Panc1 (cell line): ENCODE data around the gene TDO2. TPM values are rescaled to one million over a fixed set of nuclear protein-coding genes. Genes with fewer than 3 reads are reported as not detected.

Experiments used
- ATAC-seq: fragments of 200-7000 bp; cut with Tn5 transposase; 2 replicates; pipeline ENCODE4 v1.9.1; 2020; ENCODE audit warnings: mild to moderate bottlenecking, moderate library complexity
- BruUV-seq: library from RNA; stranded (reverse); fragments of 400-500 nt; replicated peaks from 2 replicates; lab custom pipeline; 2021; lab: Mats Ljungman, UMichigan
- CTCF ChIA-PET: fragments of 300-600 bp; sonication (Branson Sonifier 250); formaldehyde crosslinking; loops from one replicate; lab custom pipeline; 2022; ENCODE audit warnings: antibody characterized with exemption; lab: Charles Lee
- POLR2A ChIA-PET: fragments of 300-600 bp; sonication (Branson Sonifier 250); formaldehyde crosslinking; loops from one replicate; lab custom pipeline; 2022; ENCODE audit warnings: antibody characterized with exemption; lab: Charles Lee
- DNase-seq: peaks from one replicate; pipeline ENCODE4 v3.0.0-alpha.2; 2010; ENCODE audit warnings: low read depth, low spot score
- H3K27ac ChIP-seq: 2 replicates; pipeline ENCODE4 v1.5.1; 2011; ENCODE audit warnings: mild to moderate bottlenecking, low read length, inconsistent platforms
- H3K27me3 ChIP-seq: fragments of 200-500 bp; sonication (Bioruptor generic); 2 replicates; pipeline ENCODE4 v1.6.0; 2014; ENCODE audit warnings: low read length, inconsistent platforms; ENCODE audit not compliant: control insufficient read depth, insufficient read depth
- H3K36me3 ChIP-seq: fragments of 200-500 bp; sonication (Bioruptor generic); 2 replicates; pipeline ENCODE4 v1.5.1; 2014; ENCODE audit warnings: inconsistent platforms, mild to moderate bottlenecking, low read length, moderate library complexity; ENCODE audit not compliant: control insufficient read depth, insufficient read depth
- H3K4me1 ChIP-seq: 2 replicates; pipeline ENCODE4 v1.5.1; 2011; ENCODE audit warnings: inconsistent platforms, mild to moderate bottlenecking, low read length, moderate library complexity; ENCODE audit not compliant: control insufficient read depth, insufficient read depth
- H3K4me3 ChIP-seq, 2 experiments: 2 replicates each; pipeline ENCODE4 v1.5.1; 2011 to 2012; ENCODE audit warnings: low read depth in 2 of 2, low read length in 2 of 2, mild to moderate bottlenecking in 2 of 2, inconsistent platforms in 1 of 2, moderate library complexity in 1 of 2
- H3K9me3 ChIP-seq: fragments of 200-500 bp; sonication (Bioruptor generic); 2 replicates; pipeline ENCODE4 v1.5.1; 2014; ENCODE audit warnings: low read depth, mild to moderate bottlenecking, inconsistent platforms, low read length, moderate library complexity; ENCODE audit not compliant: control insufficient read depth, insufficient read depth
- CTCF ChIP-seq: fragments of 450-650 bp; IDR thresholded peaks from 2 replicates; pipeline ENCODE4 v1.5.1; 2017; ENCODE audit warnings: mild to moderate bottlenecking
- POLR2AphosphoS5 ChIP-seq: IDR thresholded peaks from 2 replicates; pipeline ENCODE4 v1.6.1; 2012; ENCODE audit warnings: mild to moderate bottlenecking, low read depth, low read length, moderate library complexity
- REST ChIP-seq, 2 experiments: IDR thresholded peaks; 2 replicates each; pipeline ENCODE4 v1.6.1; 2011 to 2012; ENCODE audit warnings: low read depth in 2 of 2, control low read depth in 1 of 2, low read length in 1 of 2, mild to moderate bottlenecking in 1 of 2, moderate library complexity in 1 of 2; ENCODE audit not compliant: insufficient read depth in 1 of 2
- SIN3A ChIP-seq: IDR thresholded peaks from 2 replicates; pipeline ENCODE4 v1.6.1; 2012; ENCODE audit warnings: low read depth, mild to moderate bottlenecking, low read length, moderate library complexity, borderline replicate concordance; ENCODE audit not compliant: insufficient read depth
- TCF7L2 ChIP-seq: IDR thresholded peaks from 2 replicates; pipeline ENCODE4 v1.6.1; 2011; ENCODE audit warnings: mild to moderate bottlenecking, low read depth, low read length, inconsistent platforms
- in situ Hi-C: cut with HindIII; loops from 2 replicates; pipeline ENCODE4 v1.10.0; 2016; ENCODE audit warnings: low sequenced_read_pairs, low pct_unique_long_range_greater_than_20kb
- intact Hi-C: fragments of 100-400 bp; cut with micrococcal nuclease; formaldehyde crosslinking; loops from one replicate; pipeline ENCODE4 v1.10.0; 2022; ENCODE audit not compliant: unreplicated experiment
- total RNA-seq: library from RNA; stranded (reverse); gene quantifications from one replicate; pipeline ENCODE4 v1.2.1, GENCODE V29; 2021; ENCODE audit not compliant: unreplicated experiment

The TDO2 gene
- total RNA-seq, 1 experiment from 2014 or later = 0.13 TPM

GRCh38 chr4:155911905-155912304 lies 8.4 kb downstream of the TDO2 start:
- DNase-seq (no peak), ATAC-seq (no peak)
- in situ Hi-C loops (no loop called here), intact Hi-C loops (no loop called here)
- no peak for TF ChIP-seq POLR2AphosphoS5
- no peak for TF ChIP-seq CTCF
- no peak for TF ChIP-seq SIN3A
- no peak for TF ChIP-seq REST (IDR thresholded peaks at IDR 0.05; ENCODE audit: insufficient read depth in 1 of 2, low read depth in 2 of 2, low read length in 1 of 2)
- no peak for TF ChIP-seq TCF7L2
- Histone ChIP-seq H3K9me3 (no peaks in the 10 kb centered on the region), H3K27me3 (no peaks in the 10 kb centered on the region), H3K4me3 (no peak overlapping the region), H3K4me1 (no peaks in the 10 kb centered on the region), H3K27ac (no peak overlapping the region), H3K36me3 (no peaks in the 10 kb centered on the region)
- no TSS peak for BruUV-seq
- CTCF ChIA-PET = no interaction called here
- POLR2A ChIA-PET = no interaction called here

- ChIA-PET CTCF (no interaction called here), POLR2A (no interaction called here)
- no TSS peak for BruUV-seq
- ATAC-seq (no peak), DNase-seq (no peak)
- H3K36me3 ChIP-seq = no peaks in the 10 kb centered on the region
- H3K4me3 ChIP-seq = no peak overlapping the region
- H3K4me1 ChIP-seq = no peaks in the 10 kb centered on the region
- TF ChIP-seq SIN3A = no peak
- no peak for TF ChIP-seq REST (IDR thresholded peaks at IDR 0.05; ENCODE audit: insufficient read depth in 1 of 2, low read depth in 2 of 2, low read length in 1 of 2)
- no peak for TF ChIP-seq TCF7L2
- no peak for TF ChIP-seq POLR2AphosphoS5
- no peak for TF ChIP-seq CTCF
- no peak overlapping the region for H3K27ac ChIP-seq
- in situ Hi-C loops = no loop called here
- intact Hi-C loops = no loop called here
- H3K9me3 ChIP-seq = no peaks in the 10 kb centered on the region
- no peaks in the 10 kb centered on the region for H3K27me3 ChIP-seq
These were observed 11.3 kb downstream of the TDO2 start for GRCh38 chr4:155914782-155915181.
